Osteocyte (in vitro differentiated cells): Measurements from ENCODE around the gene PLXNA2. TPM values are rescaled to one million over a fixed set of nuclear protein-coding genes. Genes with fewer than 3 reads are reported as not detected.

Experiments
- DNase-seq: peaks from one replicate; pipeline ENCODE4 v3.0.0; 2021; ENCODE audit warnings: mixed read lengths; ENCODE audit not compliant: unreplicated experiment; ENCODE audit errors: extremely low spot score
- H3K27ac Mint-ChIP-seq: one replicate; pipeline ENCODE4 v1.8.0; 2021; ENCODE audit warnings: mild to moderate bottlenecking, mixed read lengths; ENCODE audit not compliant: unreplicated experiment
- H3K27me3 Mint-ChIP-seq: one replicate; pipeline ENCODE4 v1.8.0; 2021; ENCODE audit warnings: mixed read lengths; ENCODE audit not compliant: unreplicated experiment
- H3K36me3 Mint-ChIP-seq: one replicate; pipeline ENCODE4 v1.8.0; 2021; ENCODE audit warnings: mixed read lengths; ENCODE audit not compliant: unreplicated experiment
- H3K4me1 Mint-ChIP-seq: one replicate; pipeline ENCODE4 v1.8.0; 2021; ENCODE audit warnings: mixed read lengths; ENCODE audit not compliant: unreplicated experiment
- H3K4me3 Mint-ChIP-seq: one replicate; pipeline ENCODE4 v1.8.0; 2021; ENCODE audit warnings: mild to moderate bottlenecking, moderate library complexity, mixed read lengths; ENCODE audit not compliant: unreplicated experiment
- H3K9me3 Mint-ChIP-seq: one replicate; pipeline ENCODE4 v1.8.0; 2021; ENCODE audit warnings: mixed read lengths; ENCODE audit not compliant: unreplicated experiment
- CTCF ChIP-seq: fragments of 200-600 bp; sonication (generic); IDR thresholded peaks from 2 replicates; pipeline ENCODE4 v1.5.0; 2021; ENCODE audit warnings: antibody characterized with exemption, mild to moderate bottlenecking, moderate library complexity
- total RNA-seq: library from RNA; stranded (reverse); gene quantifications from 2 replicates; pipeline ENCODE4 v1.2.1, GENCODE V29; 2021

PLXNA2 gene
- total RNA-seq, 1 donor from 2014 or later, result 19.5 TPM

DNA sequence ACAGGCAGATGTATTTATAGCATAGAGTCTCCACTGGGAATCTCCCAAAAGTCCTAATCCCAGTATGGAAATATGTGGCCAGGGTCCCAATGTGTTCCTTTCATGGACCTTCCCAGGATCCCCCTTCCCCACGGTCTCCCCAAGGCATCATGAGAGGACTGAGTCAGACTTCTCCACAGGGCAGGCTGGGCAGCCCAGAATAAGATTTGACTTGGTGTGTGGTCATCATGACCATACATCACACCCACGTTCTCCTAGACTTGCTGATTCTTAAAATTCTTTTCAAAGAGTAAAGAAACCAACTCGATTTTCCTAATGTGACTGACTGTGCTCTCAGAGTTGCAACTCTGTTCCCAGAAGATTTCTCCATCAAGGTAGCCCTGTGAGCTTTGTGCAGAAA is 239.3 kb downstream of the PLXNA2 start:
- no peak for DNase-seq
- Mint-ChIP-seq H3K4me1 (peaks cover 18% of the 10 kb centered on the region), H3K36me3 (no peaks in the 10 kb centered on the region), H3K4me3 (no peak overlapping the region), H3K9me3 (no peaks in the 10 kb centered on the region), H3K27ac (no peak overlapping the region), H3K27me3 (no peaks in the 10 kb centered on the region)
- TF ChIP-seq CTCF, result no peak

- H3K4me3 Mint-ChIP-seq, result no peak overlapping the region
- no peaks in the 10 kb centered on the region for H3K36me3 Mint-ChIP-seq
- DNase-seq, result no peak
- no peak for TF ChIP-seq CTCF
- H3K27ac Mint-ChIP-seq, result no peak overlapping the region
- no peaks in the 10 kb centered on the region for H3K27me3 Mint-ChIP-seq
- peaks cover 15% of the 10 kb centered on the region for H3K4me1 Mint-ChIP-seq
- no peaks in the 10 kb centered on the region for H3K9me3 Mint-ChIP-seq
Observed at GRCh38 chr1:208003241-208003640, 240.9 kb downstream of the PLXNA2 start.

DNA sequence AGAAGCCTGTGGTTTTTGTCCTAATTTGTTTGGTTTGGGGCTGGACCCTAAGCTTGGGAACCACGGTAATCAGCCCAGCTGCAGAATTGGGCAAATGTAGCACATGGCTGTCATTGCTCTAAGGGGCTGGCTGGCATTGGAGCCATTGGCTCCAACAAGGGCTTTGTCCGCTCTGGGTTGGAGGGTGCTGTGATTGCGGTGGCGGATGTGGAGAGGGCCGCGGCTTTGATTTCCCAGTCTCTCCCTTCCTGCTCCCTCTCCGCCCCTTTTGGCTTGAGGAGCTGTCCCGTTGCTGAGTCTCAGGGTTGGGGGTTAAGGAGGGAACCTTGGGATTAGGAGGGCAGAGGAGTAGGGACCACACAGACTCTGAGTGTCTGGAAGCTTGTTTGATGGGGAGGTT is 241.5 kb downstream of the PLXNA2 start:
- no peaks in the 10 kb centered on the region for H3K36me3 Mint-ChIP-seq
- H3K27me3 Mint-ChIP-seq, result peaks cover under 1% of the 10 kb centered on the region
- no peak for TF ChIP-seq CTCF
- DNase-seq, result no peak
- no peaks in the 10 kb centered on the region for H3K9me3 Mint-ChIP-seq
- no peak overlapping the region for H3K4me3 Mint-ChIP-seq
- no peak overlapping the region for H3K27ac Mint-ChIP-seq
- H3K4me1 Mint-ChIP-seq, result peaks cover 9% of the 10 kb centered on the region

DNA sequence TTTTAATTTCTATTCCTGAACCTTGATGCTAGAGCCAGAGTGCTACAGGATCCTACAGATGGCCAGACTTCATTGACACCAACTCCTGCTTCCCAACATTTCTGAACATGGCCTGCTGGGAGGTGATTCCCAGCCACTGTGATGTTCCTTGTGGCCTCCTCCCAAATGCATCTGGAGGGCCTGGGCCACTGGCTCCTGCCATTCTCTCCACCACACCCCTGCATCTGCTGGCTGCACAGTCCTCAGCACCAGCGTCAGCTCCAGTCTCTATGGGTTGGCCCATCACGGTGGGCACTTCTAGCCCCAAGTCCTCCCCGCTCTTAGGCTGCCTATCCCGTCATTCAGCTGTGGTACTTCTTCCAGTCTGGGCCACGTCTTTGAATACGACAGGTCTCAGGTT is 242.1 kb downstream of the PLXNA2 start:
- H3K27me3 Mint-ChIP-seq, result peaks cover 3% of the 10 kb centered on the region
- no peaks in the 10 kb centered on the region for H3K9me3 Mint-ChIP-seq
- no peak for TF ChIP-seq CTCF
- H3K4me1 Mint-ChIP-seq, result peaks cover 3% of the 10 kb centered on the region
- no peak overlapping the region for H3K27ac Mint-ChIP-seq
- H3K36me3 Mint-ChIP-seq, result no peaks in the 10 kb centered on the region
- no peak for DNase-seq
- no peak overlapping the region for H3K4me3 Mint-ChIP-seq

GRCh38 chr1:208000504-208000903 is 243.7 kb downstream of the PLXNA2 start:
- peaks cover 10% of the 10 kb centered on the region for H3K27me3 Mint-ChIP-seq
- H3K36me3 Mint-ChIP-seq, result no peaks in the 10 kb centered on the region
- TF ChIP-seq CTCF, result no peak
- H3K27ac Mint-ChIP-seq, result no peak overlapping the region
- peak; percentile 32 for DNase-seq
- no peak overlapping the region for H3K4me3 Mint-ChIP-seq
- no peaks in the 10 kb centered on the region for H3K4me1 Mint-ChIP-seq
- H3K9me3 Mint-ChIP-seq, result no peaks in the 10 kb centered on the region
